SK-N-SH (cell line): Measurements from ENCODE around the gene BOLA3. TPM values are rescaled to one million over a fixed set of nuclear protein-coding genes. Genes with fewer than 3 reads are reported as not detected.

Experiments used
- CTCF ChIA-PET: fragments of 300-600, 350-600 bp; formaldehyde crosslinking; extraction: SDS; loops from one replicate; lab custom pipeline; 2021; lab: Yijun Ruan, JAX
- POLR2A ChIA-PET: fragments of 350-600 bp; sonication (Branson Sonifier 250); formaldehyde crosslinking; extraction: SDS; loops from one replicate; lab custom pipeline; 2020; ENCODE audit warnings: antibody characterized with exemption, inconsistent platforms; lab: Yijun Ruan, JAX
- DNase-seq: peaks from one replicate; pipeline ENCODE4 v3.0.0; 2012
- H2AFZ ChIP-seq: fragments of 200-600 bp; sonication (generic); 2 replicates; pipeline ENCODE4 v1.8.1; 2016; ENCODE audit warnings: antibody characterized with exemption, mild to moderate bottlenecking, low read depth
- H3F3A ChIP-seq: fragments of 200-600 bp; sonication (generic); replicated peaks from 2 replicates; pipeline ENCODE3; 2016; ENCODE audit warnings: antibody characterized with exemption, mild to moderate bottlenecking; ENCODE audit not compliant: insufficient read depth
- H3K27ac ChIP-seq, 2 experiments: fragments of 200-500 bp in 1 of 2; fragments of 200-600 bp in 1 of 2; sonication (Bioruptor generic) in 1 of 2; sonication (generic), shearing (Covaris generic) in 1 of 2; 2 replicates each; pipeline versions ENCODE4 v1.5.1 to v1.6.1; 2014 to 2016; ENCODE audit warnings: low read depth in 2 of 2, inconsistent platforms in 1 of 2, low read length in 1 of 2, mild to moderate bottlenecking in 1 of 2, mixed read lengths in 1 of 2
- H3K27me3 ChIP-seq: fragments of 200-600 bp; sonication (generic), shearing (Covaris generic); 2 replicates; pipeline ENCODE4 v1.6.1; 2016; ENCODE audit warnings: mixed run types; ENCODE audit not compliant: insufficient read depth
- H3K36me3 ChIP-seq, 2 experiments: fragments of 200-500 bp in 1 of 2; fragments of 200-600 bp in 1 of 2; sonication (Bioruptor generic) in 1 of 2; sonication (generic) in 1 of 2; replicated peaks in 1 of 2; 2 replicates each; pipeline versions ENCODE3 to v1.5.1; 2014 to 2016; ENCODE audit warnings: low read length in 1 of 2, mild to moderate bottlenecking in 1 of 2; ENCODE audit not compliant: insufficient read depth in 2 of 2, control insufficient read depth in 1 of 2
- H3K4me1 ChIP-seq, 2 experiments: fragments of 200-500 bp in 1 of 2; fragments of 200-600 bp in 1 of 2; sonication (Bioruptor generic) in 1 of 2; sonication (generic), shearing (Covaris generic) in 1 of 2; 2 replicates each; pipeline versions ENCODE4 v1.5.1 to v1.6.1; 2014 to 2016; ENCODE audit warnings: low read depth in 1 of 2, low read length in 1 of 2, mixed run types in 1 of 2; ENCODE audit not compliant: insufficient read depth in 2 of 2, control insufficient read depth in 1 of 2
- H3K4me2 ChIP-seq: fragments of 200-600 bp; sonication (generic), shearing (Covaris generic); 2 replicates; pipeline ENCODE4 v1.6.1; 2017; ENCODE audit warnings: mixed run types
- H3K4me3 ChIP-seq, 2 experiments: fragments of 200-500 bp in 1 of 2; fragments of 200-600 bp in 1 of 2; sonication (Bioruptor generic) in 1 of 2; sonication (generic), shearing (Covaris generic) in 1 of 2; 2 replicates each; pipeline versions ENCODE4 v1.5.1 to v1.8.1; 2014 to 2016; ENCODE audit warnings: low read depth in 2 of 2, inconsistent platforms in 1 of 2, low read length in 1 of 2, mild to moderate bottlenecking in 1 of 2, mixed read lengths in 1 of 2, moderate library complexity in 1 of 2
- H3K79me2 ChIP-seq: fragments of 200-600 bp; sonication (generic); 2 replicates; pipeline ENCODE4 v1.8.1; 2017; ENCODE audit warnings: mild to moderate bottlenecking; ENCODE audit not compliant: insufficient read depth
- H3K9ac ChIP-seq: fragments of 200-600 bp; sonication (generic); 2 replicates; pipeline ENCODE4 v1.6.1; 2017; ENCODE audit warnings: mixed run types
- H3K9me2 ChIP-seq: fragments of 200-600 bp; sonication (generic); 2 replicates; pipeline ENCODE4 v1.6.1; 2017; ENCODE audit warnings: mixed run types
- H3K9me3 ChIP-seq: fragments of 200-600 bp; sonication (generic); 2 replicates; pipeline ENCODE4 v1.6.1; 2017; ENCODE audit warnings: mixed run types, mild to moderate bottlenecking, moderate library complexity
- H4K20me1 ChIP-seq: fragments of 200-600 bp; sonication (generic); 2 replicates; pipeline ENCODE4 v1.6.1; 2017; ENCODE audit warnings: mild to moderate bottlenecking, mixed run types; ENCODE audit not compliant: insufficient read depth
- CHD2 ChIP-seq: fragments of 150-350 bp; IDR thresholded peaks from 2 replicates; pipeline ENCODE4 v1.6.1; 2018; ENCODE audit warnings: low read length; ENCODE audit not compliant: partially characterized antibody
- EP300 ChIP-seq, 2 experiments: IDR thresholded peaks; 2 replicates each; pipeline versions ENCODE4 v1.4.0 to v1.6.1; 2012; ENCODE audit warnings: borderline replicate concordance in 1 of 2, low read depth in 1 of 2, low read length in 1 of 2
- FOXM1 ChIP-seq: IDR thresholded peaks from 2 replicates; pipeline ENCODE4 v1.4.0; 2012; ENCODE audit warnings: low read depth, mild to moderate bottlenecking
- GATA2 ChIP-seq: sonication (generic); formaldehyde crosslinking; IDR thresholded peaks from 2 replicates; pipeline ENCODE4 v1.5.0; 2020; ENCODE audit warnings: mild to moderate bottlenecking, missing genetic modification reagents
- RAD21 ChIP-seq: IDR thresholded peaks from 2 replicates; pipeline ENCODE4 v1.6.1; 2012; ENCODE audit warnings: mild to moderate bottlenecking, low read length
- RCOR1 ChIP-seq: fragments of 150-350 bp; IDR thresholded peaks from 2 replicates; pipeline ENCODE4 v1.6.1; 2017; ENCODE audit warnings: antibody characterized with exemption, low read length
- SMC3 ChIP-seq: IDR thresholded peaks from 2 replicates; pipeline ENCODE4 v1.6.1; 2012; ENCODE audit warnings: low read depth, low read length, improper control_type of control experiment
- TCF12 ChIP-seq: IDR thresholded peaks from 2 replicates; pipeline ENCODE4 v1.4.0; 2012
- WGBS: methylation state at CpG from one replicate; pipeline ENCODE4 v1.1.6; 2017; ENCODE audit warnings: low lambda C conversion rate; 5-methylcytosine and 5-hydroxymethylcytosine counted together
- polyA plus RNA-seq, 3 experiments: library from polyadenylated mRNA; depleted of rRNA; stranded (reverse); fragments of >200 nt; gene quantifications; 2 replicates each; pipeline ENCODE4 v1.2.3, GENCODE V29; 2012
- TF ChIP-seq, protein P1 (sequence below): IDR thresholded peaks from 2 replicates; pipeline ENCODE4; 2012
- TF ChIP-seq, protein P2 (sequence below): fragments of 200-600 bp; sonication (generic); IDR thresholded peaks from 2 replicates; pipeline ENCODE4 v1.6.1; 2017; ENCODE audit warnings: antibody characterized with exemption, mild to moderate bottlenecking, moderate library complexity
- TF ChIP-seq, protein P3 (sequence below): IDR thresholded peaks from 2 replicates; pipeline ENCODE4 v1.4.0; 2012; ENCODE audit warnings: low read depth, borderline replicate concordance
- TF ChIP-seq, protein P4 (sequence below): fragments of 150-350 bp; IDR thresholded peaks from 2 replicates; pipeline ENCODE4 v1.6.1; 2017; ENCODE audit warnings: antibody characterized with exemption, low read length, low read depth, borderline replicate concordance
- TF ChIP-seq, protein P5 (sequence below): fragments of 150-350 bp; IDR thresholded peaks from 2 replicates; pipeline ENCODE4 v1.6.1; 2016; ENCODE audit warnings: mild to moderate bottlenecking, low read depth, low read length

Gene BOLA3
- polyA plus RNA-seq, 1 of the 3 experiments (the other 2 are of a cell fraction) = 90.1 TPM

DNA sequence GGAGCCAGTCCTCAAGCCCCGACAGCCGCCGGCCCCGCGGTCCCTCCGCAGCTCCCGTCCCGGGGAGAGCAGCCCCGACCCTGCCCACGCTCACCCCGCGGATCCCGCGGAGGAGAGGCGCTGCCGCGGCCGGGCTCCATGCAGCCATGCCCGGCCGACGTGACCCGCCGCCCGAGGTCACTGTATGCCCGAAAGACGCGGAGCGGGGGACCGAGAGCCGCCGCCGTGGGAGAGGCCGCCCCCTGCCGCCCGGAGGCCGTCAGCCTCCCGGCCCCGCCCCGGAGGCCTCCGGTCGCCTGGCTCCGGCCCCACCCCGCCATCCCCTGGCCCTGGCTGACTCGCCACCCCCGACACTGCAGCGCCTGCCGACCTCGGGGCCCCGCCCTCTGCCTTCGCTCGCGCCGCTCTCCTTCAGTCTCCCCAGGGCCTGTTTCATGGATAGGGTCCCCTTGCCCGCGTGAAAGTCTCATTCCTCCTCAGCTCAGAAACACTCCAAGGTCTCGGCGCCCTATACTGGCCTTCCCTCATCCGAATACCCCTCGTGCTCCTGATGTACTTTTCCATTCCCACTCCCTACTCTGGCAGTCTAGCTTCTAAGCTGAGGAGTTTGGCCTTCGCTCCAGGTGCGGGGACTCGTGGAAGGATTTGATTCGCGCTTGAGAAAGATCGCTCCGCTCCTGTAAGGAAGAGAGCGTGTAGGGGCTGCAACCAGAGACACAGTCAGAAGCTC is at the start of gene BOLA3 (continued):
- TF ChIP-seq, protein P1, sequence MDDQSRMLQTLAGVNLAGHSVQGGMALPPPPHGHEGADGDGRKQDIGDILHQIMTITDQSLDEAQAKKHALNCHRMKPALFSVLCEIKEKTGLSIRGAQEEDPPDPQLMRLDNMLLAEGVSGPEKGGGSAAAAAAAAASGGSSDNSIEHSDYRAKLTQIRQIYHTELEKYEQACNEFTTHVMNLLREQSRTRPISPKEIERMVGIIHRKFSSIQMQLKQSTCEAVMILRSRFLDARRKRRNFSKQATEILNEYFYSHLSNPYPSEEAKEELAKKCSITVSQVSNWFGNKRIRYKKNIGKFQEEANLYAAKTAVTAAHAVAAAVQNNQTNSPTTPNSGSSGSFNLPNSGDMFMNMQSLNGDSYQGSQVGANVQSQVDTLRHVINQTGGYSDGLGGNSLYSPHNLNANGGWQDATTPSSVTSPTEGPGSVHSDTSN = no peak
- TF ChIP-seq EP300 (IDR thresholded peaks at IDR 0.05; ENCODE audit: borderline replicate concordance in 1 of 2, low read depth in 1 of 2, low read length in 1 of 2) = no peak
- 0 out of 2 replicates have a peak, but pooled peaks have one; percentile 38 for TF ChIP-seq RCOR1
- TF ChIP-seq CHD2 = peak; percentile 60
- TF ChIP-seq, protein P2, sequence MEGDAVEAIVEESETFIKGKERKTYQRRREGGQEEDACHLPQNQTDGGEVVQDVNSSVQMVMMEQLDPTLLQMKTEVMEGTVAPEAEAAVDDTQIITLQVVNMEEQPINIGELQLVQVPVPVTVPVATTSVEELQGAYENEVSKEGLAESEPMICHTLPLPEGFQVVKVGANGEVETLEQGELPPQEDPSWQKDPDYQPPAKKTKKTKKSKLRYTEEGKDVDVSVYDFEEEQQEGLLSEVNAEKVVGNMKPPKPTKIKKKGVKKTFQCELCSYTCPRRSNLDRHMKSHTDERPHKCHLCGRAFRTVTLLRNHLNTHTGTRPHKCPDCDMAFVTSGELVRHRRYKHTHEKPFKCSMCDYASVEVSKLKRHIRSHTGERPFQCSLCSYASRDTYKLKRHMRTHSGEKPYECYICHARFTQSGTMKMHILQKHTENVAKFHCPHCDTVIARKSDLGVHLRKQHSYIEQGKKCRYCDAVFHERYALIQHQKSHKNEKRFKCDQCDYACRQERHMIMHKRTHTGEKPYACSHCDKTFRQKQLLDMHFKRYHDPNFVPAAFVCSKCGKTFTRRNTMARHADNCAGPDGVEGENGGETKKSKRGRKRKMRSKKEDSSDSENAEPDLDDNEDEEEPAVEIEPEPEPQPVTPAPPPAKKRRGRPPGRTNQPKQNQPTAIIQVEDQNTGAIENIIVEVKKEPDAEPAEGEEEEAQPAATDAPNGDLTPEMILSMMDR = peak; percentile 62
- TF ChIP-seq GATA2 (CRISPR knock-in tag) = no peak
- peak; percentile 25; the same call in 1 of the 2 replicates for TF ChIP-seq RAD21
- TF ChIP-seq, protein P3, sequence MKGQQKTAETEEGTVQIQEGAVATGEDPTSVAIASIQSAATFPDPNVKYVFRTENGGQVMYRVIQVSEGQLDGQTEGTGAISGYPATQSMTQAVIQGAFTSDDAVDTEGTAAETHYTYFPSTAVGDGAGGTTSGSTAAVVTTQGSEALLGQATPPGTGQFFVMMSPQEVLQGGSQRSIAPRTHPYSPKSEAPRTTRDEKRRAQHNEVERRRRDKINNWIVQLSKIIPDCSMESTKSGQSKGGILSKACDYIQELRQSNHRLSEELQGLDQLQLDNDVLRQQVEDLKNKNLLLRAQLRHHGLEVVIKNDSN = no peak
- TF ChIP-seq SMC3 = no peak; the same call in 1 of the 2 replicates

DNA sequence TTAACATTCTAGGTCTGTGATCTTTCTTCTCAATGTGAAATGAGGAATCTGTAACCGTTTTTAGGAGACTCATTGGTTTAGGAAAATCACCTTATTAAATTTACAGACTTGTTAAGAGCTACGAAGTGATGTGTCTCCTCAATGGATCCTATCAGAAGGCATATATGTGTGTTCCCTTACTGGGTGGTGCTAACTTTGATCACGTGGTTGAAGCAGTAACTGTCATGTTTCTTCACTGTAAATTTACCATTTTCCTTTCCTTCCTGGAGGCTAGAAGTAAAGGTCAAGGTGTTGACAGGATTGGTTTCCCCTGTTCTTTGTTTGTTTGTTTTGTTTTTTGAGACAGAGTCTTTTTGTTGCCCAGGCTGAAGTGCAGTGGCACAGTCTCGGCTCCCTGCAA is 49.3 kb upstream of the BOLA3 start:
- H3K4me2 ChIP-seq = no peak overlapping the region
- POLR2A ChIA-PET = interaction anchor here (0.9 kb wide), 1 partner anchor 19 kb away, joined by 3 read pairs; the partner anchor contains the start of gene MOB1A
- CTCF ChIA-PET = interaction anchor here (0.7 to 1.6 kb wide), 3 partner anchors 45 to 48 kb away, joined by 3 to 6 read pairs (median 3); no protein-coding TSS in a partner anchor
- peaks cover 0 to 3% of the 10 kb centered on the region in 2 experiments for H3K36me3 ChIP-seq
- H3K27ac ChIP-seq = no peak overlapping the region
- H3K4me1 ChIP-seq = peaks cover 5 to 18% of the 10 kb centered on the region in 2 experiments; a peak in 3 of 4 replicates
- no peak overlapping the region for H3K4me3 ChIP-seq
- H3K27me3 ChIP-seq = no peaks in the 10 kb centered on the region
- no peaks in the 10 kb centered on the region for H3K9me3 ChIP-seq
- H3K9ac ChIP-seq = no peak overlapping the region
- TF ChIP-seq, protein P4, sequence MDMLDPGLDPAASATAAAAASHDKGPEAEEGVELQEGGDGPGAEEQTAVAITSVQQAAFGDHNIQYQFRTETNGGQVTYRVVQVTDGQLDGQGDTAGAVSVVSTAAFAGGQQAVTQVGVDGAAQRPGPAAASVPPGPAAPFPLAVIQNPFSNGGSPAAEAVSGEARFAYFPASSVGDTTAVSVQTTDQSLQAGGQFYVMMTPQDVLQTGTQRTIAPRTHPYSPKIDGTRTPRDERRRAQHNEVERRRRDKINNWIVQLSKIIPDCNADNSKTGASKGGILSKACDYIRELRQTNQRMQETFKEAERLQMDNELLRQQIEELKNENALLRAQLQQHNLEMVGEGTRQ = no peak
- TF ChIP-seq TCF12 (no peak), FOXM1 (no peak), CHD2 (no peak)
- TF ChIP-seq, protein P5, sequence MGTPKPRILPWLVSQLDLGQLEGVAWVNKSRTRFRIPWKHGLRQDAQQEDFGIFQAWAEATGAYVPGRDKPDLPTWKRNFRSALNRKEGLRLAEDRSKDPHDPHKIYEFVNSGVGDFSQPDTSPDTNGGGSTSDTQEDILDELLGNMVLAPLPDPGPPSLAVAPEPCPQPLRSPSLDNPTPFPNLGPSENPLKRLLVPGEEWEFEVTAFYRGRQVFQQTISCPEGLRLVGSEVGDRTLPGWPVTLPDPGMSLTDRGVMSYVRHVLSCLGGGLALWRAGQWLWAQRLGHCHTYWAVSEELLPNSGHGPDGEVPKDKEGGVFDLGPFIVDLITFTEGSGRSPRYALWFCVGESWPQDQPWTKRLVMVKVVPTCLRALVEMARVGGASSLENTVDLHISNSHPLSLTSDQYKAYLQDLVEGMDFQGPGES = no peak
- TF ChIP-seq, protein P3 = no peak
- TF ChIP-seq, all 33 proteins: peak for 0
- DNase-seq = no peak
- 77% methylated on average over 4 of the region's 4 CpGs for WGBS
- Histone ChIP-seq H3K9me2 (no peaks in the 10 kb centered on the region), H4K20me1 (peaks cover 29% of the 10 kb centered on the region), H2AFZ (no peak overlapping the region), H3K79me2 (peaks cover 30% of the 10 kb centered on the region), H3F3A (peaks cover 4% of the 10 kb centered on the region)
